ENCODE data around the gene KCNH8. TPM values are rescaled to one million over a fixed set of nuclear protein-coding genes. Genes with fewer than 3 reads are reported as not detected.

Gene KCNH8
- total RNA-seq, 1 experiment from 2014 or later, result 1.3 TPM

- Mint-ChIP-seq H3K9me3 (ENCODE audit: low read depth, unreplicated experiment) (no peaks in the 10 kb centered on the region), H3K27me3 (ENCODE audit: unreplicated experiment) (peaks cover 8% of the 10 kb centered on the region), H3K4me3 (ENCODE audit: low read depth, unreplicated experiment) (no peak overlapping the region), H3K4me1 (ENCODE audit: low read depth, unreplicated experiment) (no peaks in the 10 kb centered on the region), H3K27ac (ENCODE audit: unreplicated experiment) (no peak overlapping the region), H3K36me3 (ENCODE audit: insufficient read depth, unreplicated experiment) (no peaks in the 10 kb centered on the region)
- CTCF ChIA-PET, result no interaction called here
- no TSS peak for BruUV-seq (replicated peaks)
- DNase-seq, result no peak
- TF ChIP-seq CTCF (IDR thresholded peaks at IDR 0.05; ENCODE audit: unreplicated experiment), result no peak
- intact Hi-C loops (cut with micrococcal nuclease; ENCODE audit: unreplicated experiment), result loop anchor here (10.0 kb wide), 1 partner anchor 324 kb away; no protein-coding TSS in a partner anchor
Measured at GRCh38 chr3:19540464-19540863, 392.2 kb downstream of the KCNH8 start.

- intact Hi-C loops (cut with micrococcal nuclease; ENCODE audit: unreplicated experiment), result loop anchor here (10.0 kb wide), 1 partner anchor 324 kb away; no protein-coding TSS in a partner anchor
- no peak for DNase-seq
- Mint-ChIP-seq H3K27ac (ENCODE audit: unreplicated experiment) (no peak overlapping the region), H3K4me3 (ENCODE audit: low read depth, unreplicated experiment) (no peak overlapping the region), H3K36me3 (ENCODE audit: insufficient read depth, unreplicated experiment) (no peaks in the 10 kb centered on the region), H3K9me3 (ENCODE audit: low read depth, unreplicated experiment) (no peaks in the 10 kb centered on the region), H3K4me1 (ENCODE audit: low read depth, unreplicated experiment) (no peaks in the 10 kb centered on the region), H3K27me3 (ENCODE audit: unreplicated experiment) (peaks cover 8% of the 10 kb centered on the region)
- no peak for TF ChIP-seq CTCF (IDR thresholded peaks at IDR 0.05; ENCODE audit: unreplicated experiment)
- CTCF ChIA-PET, result no interaction called here
- no TSS peak for BruUV-seq (replicated peaks)
Measured at GRCh38 chr3:19541284-19541683, 393.0 kb downstream of the KCNH8 start.

GRCh38 chr3:19543212-19543841 lies 395.0 kb downstream of the KCNH8 start:
- CTCF ChIA-PET, result interaction anchor here (0.7 kb wide), 1 partner anchor 194 kb away, joined by 3 read pairs; no protein-coding TSS in a partner anchor
- Mint-ChIP-seq H3K4me1 (ENCODE audit: low read depth, unreplicated experiment) (peaks cover 11% of the 10 kb centered on the region), H3K27me3 (ENCODE audit: unreplicated experiment) (peaks cover 8% of the 10 kb centered on the region), H3K9me3 (ENCODE audit: low read depth, unreplicated experiment) (no peaks in the 10 kb centered on the region), H3K4me3 (ENCODE audit: low read depth, unreplicated experiment) (no peak overlapping the region), H3K36me3 (ENCODE audit: insufficient read depth, unreplicated experiment) (no peaks in the 10 kb centered on the region), H3K27ac (ENCODE audit: unreplicated experiment) (no peak overlapping the region)
- intact Hi-C loops (cut with micrococcal nuclease; ENCODE audit: unreplicated experiment), result loop anchor here (1.0 to 10.0 kb wide), 3 partner anchors 194 to 479 kb away; no protein-coding TSS in a partner anchor
- peak; percentile 51 for TF ChIP-seq CTCF (IDR thresholded peaks at IDR 0.05; ENCODE audit: unreplicated experiment)
- no TSS peak for BruUV-seq (replicated peaks)
- DNase-seq, result peak; percentile 5

- no peaks in the 10 kb centered on the region for H3K27me3 Mint-ChIP-seq (ENCODE audit: unreplicated experiment)
- no peak overlapping the region for H3K27ac Mint-ChIP-seq (ENCODE audit: unreplicated experiment)
- H3K36me3 Mint-ChIP-seq (ENCODE audit: insufficient read depth, unreplicated experiment), result no peaks in the 10 kb centered on the region
- intact Hi-C loops (cut with micrococcal nuclease; ENCODE audit: unreplicated experiment), result loop anchor here (10.0 kb wide), 1 partner anchor 317 kb away; no protein-coding TSS in a partner anchor
- no peak for TF ChIP-seq CTCF (IDR thresholded peaks at IDR 0.05; ENCODE audit: unreplicated experiment)
- DNase-seq, result no peak
- H3K9me3 Mint-ChIP-seq (ENCODE audit: low read depth, unreplicated experiment), result no peaks in the 10 kb centered on the region
- no TSS peak for BruUV-seq (replicated peaks)
- peaks cover 11% of the 10 kb centered on the region for H3K4me1 Mint-ChIP-seq (ENCODE audit: low read depth, unreplicated experiment)
- no peak overlapping the region for H3K4me3 Mint-ChIP-seq (ENCODE audit: low read depth, unreplicated experiment)
- CTCF ChIA-PET, result no interaction called here
Measured at GRCh38 chr3:19547665-19548464, 399.6 kb downstream of the KCNH8 start.

Data from Calu3 (cell line).